Lower lobe of right lung (tissue), 2 donors: ENCODE data around the gene ROBO4. TPM values are rescaled to one million over a fixed set of nuclear protein-coding genes. Genes with fewer than 3 reads are reported as not detected.

ENCODE experiments used
- ATAC-seq, 2 donors: fragments of 200-7000 bp; cut with Tn5 transposase; one replicate each; pipeline ENCODE4 v1.9.1; 2020 to 2022; ENCODE audit warnings: mild to moderate bottlenecking in 2 of 2, moderate library complexity in 2 of 2
- DNase-seq: peaks from one replicate; pipeline ENCODE4 v3.0.0-alpha.2; 2020
- H3K27ac ChIP-seq: fragments of 200-600 bp; one replicate; pipeline ENCODE4 v1.8.0; 2022
- H3K27me3 ChIP-seq: fragments of 200-600 bp; one replicate; pipeline ENCODE4 v1.8.0; 2022; ENCODE audit warnings: low read depth
- H3K36me3 ChIP-seq: fragments of 200-600 bp; one replicate; pipeline ENCODE4 v1.8.0; 2022; ENCODE audit warnings: mild to moderate bottlenecking
- H3K4me1 ChIP-seq: fragments of 200-600 bp; one replicate; pipeline ENCODE4 v1.8.0; 2022
- H3K4me3 ChIP-seq: fragments of 200-600 bp; one replicate; pipeline ENCODE4 v1.8.0; 2022; ENCODE audit warnings: mild to moderate bottlenecking
- H3K9me3 ChIP-seq: fragments of 200-600 bp; one replicate; pipeline ENCODE4 v1.8.0; 2022
- intact Hi-C: fragments of 100-400 bp; cut with DNase I; formaldehyde crosslinking; loops from one replicate; pipeline ENCODE4 v1.11.0; 2022
- total RNA-seq: library from RNA; stranded (reverse); fragmentation: NEBNext Ultra II Directional; extraction: Animal tissue kit (Norgen Biotek cat#: 25700); gene quantifications from one replicate; pipeline ENCODE4 v1.2.1, GENCODE V29; 2021
- TF ChIP-seq, protein P1 (sequence below): fragments of 200-600 bp; IDR thresholded peaks from one replicate; pipeline ENCODE4 v1.8.0; 2022; ENCODE audit warnings: antibody characterized with exemption, mild to moderate bottlenecking
- donor health status: DM: no; HTN: yes; CAD: no; lungs with severe emphysema.

The ROBO4 gene
- total RNA-seq, 1 donor from 2014 or later = 58.3 TPM

DNA sequence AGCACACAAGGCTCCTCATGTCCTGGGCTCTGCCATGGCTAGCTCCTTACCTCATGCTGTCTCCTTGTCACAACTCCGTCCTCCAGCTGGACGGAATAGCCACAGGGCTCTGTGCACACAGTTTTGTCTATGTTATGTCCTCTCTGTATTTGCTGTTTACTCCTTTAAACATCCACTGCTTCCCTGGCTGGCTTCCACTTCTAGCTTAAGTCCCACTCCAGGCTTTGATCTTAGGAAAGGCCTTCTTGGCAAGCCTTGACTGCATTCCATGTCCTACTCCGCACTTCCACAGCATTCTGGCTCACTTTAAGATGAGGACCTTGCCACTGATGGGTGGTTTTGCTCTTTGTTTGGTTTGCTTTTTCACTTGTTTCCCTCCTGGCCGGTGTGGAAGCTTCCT is 55.4 kb downstream of the ROBO4 start:
- Histone ChIP-seq H3K4me1 (peaks cover 26% of the 10 kb centered on the region), H3K4me3 (no peak overlapping the region), H3K9me3 (no peaks in the 10 kb centered on the region), H3K27me3 (peaks cover 96% of the 10 kb centered on the region), H3K36me3 (no peaks in the 10 kb centered on the region), H3K27ac (no peak overlapping the region)
- peak; percentile 37 to 57 for ATAC-seq
- TF ChIP-seq, protein P1, sequence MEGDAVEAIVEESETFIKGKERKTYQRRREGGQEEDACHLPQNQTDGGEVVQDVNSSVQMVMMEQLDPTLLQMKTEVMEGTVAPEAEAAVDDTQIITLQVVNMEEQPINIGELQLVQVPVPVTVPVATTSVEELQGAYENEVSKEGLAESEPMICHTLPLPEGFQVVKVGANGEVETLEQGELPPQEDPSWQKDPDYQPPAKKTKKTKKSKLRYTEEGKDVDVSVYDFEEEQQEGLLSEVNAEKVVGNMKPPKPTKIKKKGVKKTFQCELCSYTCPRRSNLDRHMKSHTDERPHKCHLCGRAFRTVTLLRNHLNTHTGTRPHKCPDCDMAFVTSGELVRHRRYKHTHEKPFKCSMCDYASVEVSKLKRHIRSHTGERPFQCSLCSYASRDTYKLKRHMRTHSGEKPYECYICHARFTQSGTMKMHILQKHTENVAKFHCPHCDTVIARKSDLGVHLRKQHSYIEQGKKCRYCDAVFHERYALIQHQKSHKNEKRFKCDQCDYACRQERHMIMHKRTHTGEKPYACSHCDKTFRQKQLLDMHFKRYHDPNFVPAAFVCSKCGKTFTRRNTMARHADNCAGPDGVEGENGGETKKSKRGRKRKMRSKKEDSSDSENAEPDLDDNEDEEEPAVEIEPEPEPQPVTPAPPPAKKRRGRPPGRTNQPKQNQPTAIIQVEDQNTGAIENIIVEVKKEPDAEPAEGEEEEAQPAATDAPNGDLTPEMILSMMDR = no peak
- intact Hi-C loops = no loop called here
- no peak for DNase-seq

DNA sequence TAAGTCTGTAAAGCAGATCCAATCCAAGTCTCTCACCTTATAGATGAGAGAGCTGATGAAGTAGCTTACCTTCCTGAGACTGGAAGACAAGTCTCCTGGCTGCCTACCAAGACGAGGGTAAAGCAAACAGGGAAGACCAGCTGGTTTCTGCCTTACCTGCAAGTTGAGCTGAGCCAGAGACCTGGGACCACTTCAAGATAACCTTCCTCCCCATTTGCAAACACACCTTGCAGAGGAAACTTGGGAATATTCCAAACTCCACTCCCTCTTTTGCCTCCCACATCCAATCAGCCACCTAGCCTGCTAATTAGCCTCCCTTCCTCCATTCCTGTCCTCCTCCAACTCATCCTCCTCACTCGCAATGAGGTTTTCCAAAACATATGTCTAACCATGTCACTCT is 55.8 kb downstream of the ROBO4 start:
- ATAC-seq (peak; percentile 6 to 8), DNase-seq (no peak)
- H3K27ac ChIP-seq = no peak overlapping the region
- H3K36me3 ChIP-seq = no peaks in the 10 kb centered on the region
- no peaks in the 10 kb centered on the region for H3K9me3 ChIP-seq
- H3K27me3 ChIP-seq = peaks cover 92% of the 10 kb centered on the region
- no peak overlapping the region for H3K4me3 ChIP-seq
- TF ChIP-seq, protein P1 = no peak
- intact Hi-C loops = no loop called here
- peaks cover 29% of the 10 kb centered on the region for H3K4me1 ChIP-seq

DNA sequence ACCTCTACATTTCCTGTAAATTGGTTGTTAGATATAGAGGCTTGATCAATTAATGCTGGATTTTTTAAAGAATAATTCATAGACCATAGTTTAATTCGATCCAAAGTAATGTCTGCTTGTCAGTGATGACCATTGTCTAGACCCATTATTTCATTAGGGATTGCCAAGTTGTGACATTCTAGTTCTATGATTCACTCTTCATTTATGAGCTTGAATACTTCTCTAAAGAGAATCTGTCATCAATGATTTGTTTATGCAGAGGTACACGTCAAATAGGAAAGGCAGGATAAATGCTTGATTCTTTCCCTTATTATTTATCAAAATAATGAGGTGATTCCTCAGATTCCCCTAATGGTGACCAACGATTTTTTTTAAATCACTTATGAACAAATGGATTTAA is 56.5 kb downstream of the ROBO4 start:
- no peak for ATAC-seq
- H3K36me3 ChIP-seq = no peaks in the 10 kb centered on the region
- DNase-seq = no peak
- peaks cover 32% of the 10 kb centered on the region for H3K4me1 ChIP-seq
- TF ChIP-seq, protein P1 = no peak
- H3K4me3 ChIP-seq = no peak overlapping the region
- intact Hi-C loops = no loop called here
- no peak overlapping the region for H3K27ac ChIP-seq
- H3K9me3 ChIP-seq = no peaks in the 10 kb centered on the region
- H3K27me3 ChIP-seq = peaks cover 85% of the 10 kb centered on the region

- H3K4me3 ChIP-seq = no peak overlapping the region
- no peaks in the 10 kb centered on the region for H3K36me3 ChIP-seq
- DNase-seq (no peak), ATAC-seq (no peak)
- H3K4me1 ChIP-seq = peaks cover 33% of the 10 kb centered on the region
- TF ChIP-seq, protein P1 = no peak
- intact Hi-C loops = no loop called here
- H3K27ac ChIP-seq = no peak overlapping the region
- H3K27me3 ChIP-seq = peaks cover 80% of the 10 kb centered on the region
- no peaks in the 10 kb centered on the region for H3K9me3 ChIP-seq
Observed at GRCh38 chr11:124840666-124841065, 57.0 kb downstream of the ROBO4 start.

GRCh38 chr11:124839972-124840621 is 57.6 kb downstream of the ROBO4 start:
- Histone ChIP-seq H3K27me3 (peaks cover 74% of the 10 kb centered on the region), H3K4me3 (peak overlapping the region; percentile 46), H3K4me1 (peaks cover 33% of the 10 kb centered on the region), H3K36me3 (no peaks in the 10 kb centered on the region), H3K27ac (no peak overlapping the region), H3K9me3 (no peaks in the 10 kb centered on the region)
- no peak for DNase-seq
- no peak for ATAC-seq
- TF ChIP-seq, protein P1 = no peak
- intact Hi-C loops = no loop called here
